WTC11 (cell line): Measurements from ENCODE around the gene COX6B1. TPM values are rescaled to one million over a fixed set of nuclear protein-coding genes. Genes with fewer than 3 reads are reported as not detected.

Source experiments
- ATAC-seq: fragments of 200-7000 bp; cut with Tn5 transposase; 2 replicates; pipeline ENCODE4 v1.10.0; 2021; ENCODE audit warnings: mild to moderate bottlenecking, moderate library complexity
- CTCF ChIA-PET: fragments of 300-600 bp; sonication (Branson Sonifier 250); formaldehyde crosslinking; loops from one replicate; lab custom pipeline; 2021; ENCODE audit warnings: antibody characterized with exemption; lab: Charles Lee
- POLR2A ChIA-PET: fragments of 350-600 bp; sonication (Branson Sonifier 250); formaldehyde crosslinking; loops from one replicate; lab custom pipeline; 2021; ENCODE audit warnings: antibody characterized with exemption; lab: Charles Lee
- DNase-seq: peaks from one replicate; pipeline ENCODE4 v3.0.0; 2021; ENCODE audit warnings: low spot score
- H3K27ac Mint-ChIP-seq: 2 replicates; pipeline ENCODE4 v1.8.0; 2021; ENCODE audit warnings: mixed read lengths
- H3K27me3 Mint-ChIP-seq: 2 replicates; pipeline ENCODE4 v1.8.0; 2021; ENCODE audit warnings: low read depth, mild to moderate bottlenecking, moderate library complexity, mixed read lengths
- H3K36me3 Mint-ChIP-seq: 2 replicates; pipeline ENCODE4 v1.8.0; 2021; ENCODE audit warnings: mixed read lengths
- H3K4me1 Mint-ChIP-seq: 2 replicates; pipeline ENCODE4 v1.8.0; 2022; ENCODE audit warnings: mixed read lengths
- H3K4me3 Mint-ChIP-seq: 2 replicates; pipeline ENCODE4 v1.8.0; 2021; ENCODE audit warnings: mild to moderate bottlenecking, moderate library complexity, mixed read lengths
- H3K9me3 Mint-ChIP-seq: 2 replicates; pipeline ENCODE4 v1.8.0; 2021; ENCODE audit warnings: mixed read lengths
- ATF3 ChIP-seq: sonication (generic); formaldehyde crosslinking; conservative IDR thresholded peaks from 2 replicates; pipeline ENCODE4 v1.8.1; 2022; ENCODE audit warnings: mild to moderate bottlenecking, missing genetic modification reagents
- CREM ChIP-seq: sonication (generic); formaldehyde crosslinking; IDR thresholded peaks from 2 replicates; pipeline ENCODE4 v1.8.1; 2022; ENCODE audit warnings: mild to moderate bottlenecking, missing genetic modification reagents, moderate library complexity
- EMX1 ChIP-seq: fragments of 250-450 bp; sonication (Bioruptor Pico); IDR thresholded peaks from 2 replicates; pipeline ENCODE4 v1.8.0; 2021; ENCODE audit warnings: mild to moderate bottlenecking
- FOXP1 ChIP-seq: sonication (generic); formaldehyde crosslinking; IDR thresholded peaks from 2 replicates; pipeline ENCODE4 v1.8.0; 2022; ENCODE audit warnings: missing genetic modification reagents, mild to moderate bottlenecking, moderate library complexity, borderline replicate concordance
- GABPB1 ChIP-seq: sonication (generic); formaldehyde crosslinking; IDR thresholded peaks from 2 replicates; pipeline ENCODE4 v1.8.1; 2023; ENCODE audit warnings: mild to moderate bottlenecking, missing genetic modification reagents
- GRHL2 ChIP-seq: fragments of 250-450 bp; sonication (Bioruptor Pico); IDR thresholded peaks from 2 replicates; pipeline ENCODE4 v1.8.0; 2022; ENCODE audit warnings: mild to moderate bottlenecking, moderate library complexity; ENCODE audit not compliant: insufficient replicate concordance, severe bottlenecking
- GTF2I ChIP-seq: fragments of 250-450 bp; sonication (Bioruptor Pico); conservative IDR thresholded peaks from 2 replicates; pipeline ENCODE4 v1.4.0; 2021; ENCODE audit warnings: mild to moderate bottlenecking
- HMGA2 ChIP-seq: fragments of 250-450 bp; sonication (Bioruptor Pico); IDR thresholded peaks from 2 replicates; pipeline ENCODE4 v1.4.0; 2021; ENCODE audit warnings: mild to moderate bottlenecking, moderate library complexity
- IRF1 ChIP-seq: sonication (generic); formaldehyde crosslinking; IDR thresholded peaks from 2 replicates; pipeline ENCODE4 v1.8.0; 2023; ENCODE audit warnings: missing genetic modification reagents
- JAZF1 ChIP-seq: fragments of 250-450 bp; sonication (Bioruptor Pico); IDR thresholded peaks from 2 replicates; pipeline ENCODE4 v1.9.0; 2021; ENCODE audit warnings: moderate library complexity, mild to moderate bottlenecking, inconsistent platforms
- MAX ChIP-seq: sonication (generic); formaldehyde crosslinking; IDR thresholded peaks from 2 replicates; pipeline ENCODE4 v1.8.0; 2022; ENCODE audit warnings: mild to moderate bottlenecking, missing genetic modification reagents
- MXD4 ChIP-seq: fragments of 250-450 bp; sonication (Bioruptor Pico); IDR thresholded peaks from 2 replicates; pipeline ENCODE4 v1.8.0; 2021; ENCODE audit warnings: mild to moderate bottlenecking, moderate library complexity, borderline replicate concordance
- MYBL2 ChIP-seq: sonication (generic); formaldehyde crosslinking; IDR thresholded peaks from 2 replicates; pipeline ENCODE4 v1.8.1; 2023; ENCODE audit warnings: mild to moderate bottlenecking, moderate library complexity, missing genetic modification reagents
- NFATC4 ChIP-seq: fragments of 250-450 bp; sonication (Bioruptor Pico); IDR thresholded peaks from 2 replicates; pipeline ENCODE4 v1.9.0; 2021; ENCODE audit warnings: mild to moderate bottlenecking
- NFYB ChIP-seq: sonication (generic); formaldehyde crosslinking; conservative IDR thresholded peaks from 2 replicates; pipeline ENCODE4 v1.8.0; 2022; ENCODE audit warnings: low read depth, missing genetic modification reagents
- SMAD3 ChIP-seq: sonication (generic); formaldehyde crosslinking; IDR thresholded peaks from 2 replicates; pipeline ENCODE4 v1.8.0; 2022; ENCODE audit warnings: missing genetic modification reagents, mild to moderate bottlenecking, borderline replicate concordance
- SMAD4 ChIP-seq: sonication (generic); formaldehyde crosslinking; IDR thresholded peaks from 2 replicates; pipeline ENCODE4 v1.8.0; 2022; ENCODE audit warnings: mild to moderate bottlenecking, missing genetic modification reagents
- SP1 ChIP-seq: sonication (generic); formaldehyde crosslinking; conservative IDR thresholded peaks from 2 replicates; pipeline ENCODE4 v1.8.1; 2022; ENCODE audit warnings: missing genetic modification reagents
- ZBTB21 ChIP-seq: sonication (generic); formaldehyde crosslinking; IDR thresholded peaks from 2 replicates; pipeline ENCODE4 v1.8.1; 2023; ENCODE audit warnings: mild to moderate bottlenecking, missing genetic modification reagents, borderline replicate concordance
- ZNF138 ChIP-seq: sonication (generic); formaldehyde crosslinking; conservative IDR thresholded peaks from 2 replicates; pipeline ENCODE4 v1.8.1; 2022; ENCODE audit warnings: mild to moderate bottlenecking, moderate library complexity, missing genetic modification reagents
- ZNF219 ChIP-seq: sonication (generic); formaldehyde crosslinking; IDR thresholded peaks from 2 replicates; pipeline ENCODE4 v1.8.0; 2023; ENCODE audit warnings: missing genetic modification reagents, mild to moderate bottlenecking, borderline replicate concordance
- ZNF281 ChIP-seq: sonication (generic); formaldehyde crosslinking; IDR thresholded peaks from 2 replicates; pipeline ENCODE4 v1.8.0; 2023; ENCODE audit warnings: mild to moderate bottlenecking, missing genetic modification reagents
- ZNF317 ChIP-seq: sonication (generic); formaldehyde crosslinking; IDR thresholded peaks from 2 replicates; pipeline ENCODE4 v1.8.1; 2023; ENCODE audit warnings: low read depth, mild to moderate bottlenecking, moderate library complexity, missing genetic modification reagents, borderline replicate concordance
- ZNF512 ChIP-seq: sonication (generic); formaldehyde crosslinking; IDR thresholded peaks from 2 replicates; pipeline ENCODE4 v1.8.1; 2022; ENCODE audit warnings: missing genetic modification reagents, borderline replicate concordance
- total RNA-seq: library from RNA; stranded (reverse); gene quantifications from 3 replicates; pipeline ENCODE4 v1.2.3, GENCODE V29; 2021
- TF ChIP-seq, protein P1 (sequence below): fragments of 250-450 bp; sonication (Bioruptor Pico); IDR thresholded peaks from 2 replicates; pipeline ENCODE4 v1.9.0; 2021; ENCODE audit warnings: mild to moderate bottlenecking

The COX6B1 gene
- total RNA-seq, 1 experiment from 2014 or later, result 536 TPM

- TF ChIP-seq MAX (CRISPR knock-in tag) (no peak), ATF3 (no peak), FOXP1 (no peak), JAZF1 (CRISPR knock-in tag) (no peak), SMAD4 (CRISPR knock-in tag) (no peak), CREM (CRISPR knock-in tag) (no peak), ZNF138 (CRISPR knock-in tag) (no peak), NFYB (CRISPR knock-in tag) (no peak), GABPB1 (CRISPR knock-in tag) (no peak)
- TF ChIP-seq, all 79 proteins: peak for 0
- no peaks in the 10 kb centered on the region for H3K4me1 Mint-ChIP-seq
- H3K4me3 Mint-ChIP-seq, result no peak overlapping the region
- ATAC-seq, result no peak
- H3K27me3 Mint-ChIP-seq, result no peaks in the 10 kb centered on the region
- H3K36me3 Mint-ChIP-seq, result no peaks in the 10 kb centered on the region; the same call in 1 of the 2 replicates
- H3K27ac Mint-ChIP-seq, result peak overlapping the region; percentile 47; the same call in 1 of the 2 replicates
- CTCF ChIA-PET, result no interaction called here
- no peaks in the 10 kb centered on the region for H3K9me3 Mint-ChIP-seq
- POLR2A ChIA-PET, result no interaction called here
- DNase-seq, result no peak
Measured at GRCh38 chr19:35621708-35622107, 26.4 kb upstream of the COX6B1 start.

DNA sequence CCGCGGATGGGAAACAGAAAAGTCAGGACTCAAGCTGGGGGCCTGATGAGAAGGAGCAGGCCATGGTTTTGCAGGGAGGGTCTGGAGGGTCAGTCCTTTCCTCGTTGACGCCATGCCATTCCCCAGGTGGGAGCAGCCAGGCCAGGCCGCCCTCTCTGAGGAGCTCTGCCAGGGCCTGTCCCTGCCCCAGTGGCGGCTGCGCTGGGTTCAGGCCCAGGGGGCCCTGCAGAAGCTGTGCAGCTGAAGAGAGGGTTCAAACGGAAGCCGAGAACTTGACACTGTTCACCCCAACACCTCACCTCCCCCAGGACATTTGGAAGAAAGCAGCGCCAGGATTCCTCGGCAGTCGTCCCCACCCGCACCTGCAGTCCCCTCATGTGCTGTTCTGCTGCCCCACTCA lies 25.4 kb upstream of the COX6B1 start:
- no peak for TF ChIP-seq SMAD3 (CRISPR knock-in tag)
- TF ChIP-seq EMX1, result no peak
- TF ChIP-seq ZNF219 (CRISPR knock-in tag), result no peak
- TF ChIP-seq GTF2I (CRISPR knock-in tag), result no peak
- no peak for TF ChIP-seq ATF3
- TF ChIP-seq HMGA2 (CRISPR knock-in tag), result no peak
- no peak for TF ChIP-seq ZNF512 (CRISPR knock-in tag)
- no peak for TF ChIP-seq GABPB1 (CRISPR knock-in tag)
- no peak for TF ChIP-seq ZNF317 (CRISPR knock-in tag)
- ATAC-seq (no peak), DNase-seq (no peak)
- POLR2A ChIA-PET, result no interaction called here
- CTCF ChIA-PET, result interaction anchor here (1.2 kb wide), 1 partner anchor 74 kb away, joined by 3 read pairs; no protein-coding TSS in a partner anchor
- Mint-ChIP-seq H3K36me3 (no peaks in the 10 kb centered on the region; the same call in 1 of the 2 replicates), H3K9me3 (no peaks in the 10 kb centered on the region), H3K4me1 (no peaks in the 10 kb centered on the region), H3K4me3 (no peak overlapping the region), H3K27ac (peak overlapping the region; percentile 21; the same call in 1 of the 2 replicates), H3K27me3 (no peaks in the 10 kb centered on the region)

- ChIA-PET POLR2A (no interaction called here), CTCF (interaction anchor here (0.6 to 1.2 kb wide), 3 partner anchors 11 to 489 kb away, joined by 3 to 4 read pairs (median 3); partner anchors contain the start of genes HAUS5 and LGI4)
- TF ChIP-seq ZBTB21 (CRISPR knock-in tag) (no peak), MYBL2 (CRISPR knock-in tag) (no peak), IRF1 (CRISPR knock-in tag) (no peak), MXD4 (no peak), GRHL2 (CRISPR knock-in tag) (no peak), JAZF1 (CRISPR knock-in tag) (no peak), NFATC4 (CRISPR knock-in tag) (no peak), ZNF281 (CRISPR knock-in tag) (no peak), SP1 (CRISPR knock-in tag) (no peak)
- TF ChIP-seq, protein P1, sequence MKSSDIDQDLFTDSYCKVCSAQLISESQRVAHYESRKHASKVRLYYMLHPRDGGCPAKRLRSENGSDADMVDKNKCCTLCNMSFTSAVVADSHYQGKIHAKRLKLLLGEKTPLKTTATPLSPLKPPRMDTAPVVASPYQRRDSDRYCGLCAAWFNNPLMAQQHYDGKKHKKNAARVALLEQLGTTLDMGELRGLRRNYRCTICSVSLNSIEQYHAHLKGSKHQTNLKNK (CRISPR knock-in tag), result no peak
- Mint-ChIP-seq H3K4me3 (no peak overlapping the region), H3K27ac (no peak overlapping the region), H3K9me3 (no peaks in the 10 kb centered on the region), H3K27me3 (no peaks in the 10 kb centered on the region), H3K36me3 (no peaks in the 10 kb centered on the region; the same call in 1 of the 2 replicates), H3K4me1 (peaks cover 5% of the 10 kb centered on the region)
- no peak for DNase-seq
- no peak for ATAC-seq
Measured at GRCh38 chr19:35623327-35624010, 24.7 kb upstream of the COX6B1 start.
